Measurements from ENCODE around the gene PRRG2. TPM values are rescaled to one million over a fixed set of nuclear protein-coding genes. Genes with fewer than 3 reads are reported as not detected.

Gene PRRG2
- total RNA-seq, 6 experiments from 2014 or later = 0.33 to 0.69 (median 0.42) TPM

DNA sequence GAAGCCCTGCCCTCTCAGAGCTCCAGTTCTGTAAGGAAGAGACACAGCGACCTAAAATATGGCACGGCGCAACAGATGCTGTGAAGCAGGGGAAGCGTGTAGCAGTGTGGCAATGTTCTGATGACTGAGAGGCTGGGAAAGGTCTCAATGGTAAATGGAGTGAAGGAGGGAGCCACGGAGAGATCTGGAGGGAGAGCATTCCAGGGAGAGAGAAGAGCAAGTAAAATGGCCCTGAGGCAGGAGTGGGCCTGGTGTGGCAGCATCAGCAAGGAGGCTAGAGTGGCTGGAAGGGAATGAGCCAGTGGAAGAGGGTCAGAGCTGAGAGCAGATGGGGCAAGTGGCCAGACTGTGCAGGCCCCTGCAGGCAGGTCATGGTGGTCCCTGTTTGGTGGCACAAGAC is 37.0 kb upstream of the PRRG2 start:
- Mint-ChIP-seq H3K4me1 (ENCODE audit: low read depth) (peaks cover 6% of the 10 kb centered on the region), H3K27ac (no peak overlapping the region), H3K27me3 (ENCODE audit: insufficient read depth) (peaks cover 3% of the 10 kb centered on the region), H3K4me3 (no peak overlapping the region), H3K9me3 (no peaks in the 10 kb centered on the region), H3K36me3 (ENCODE audit: low read depth) (peaks cover 5% of the 10 kb centered on the region; the same call in 1 of the 2 replicates)
- DNase-seq = no peak
- TF ChIP-seq, protein P1, sequence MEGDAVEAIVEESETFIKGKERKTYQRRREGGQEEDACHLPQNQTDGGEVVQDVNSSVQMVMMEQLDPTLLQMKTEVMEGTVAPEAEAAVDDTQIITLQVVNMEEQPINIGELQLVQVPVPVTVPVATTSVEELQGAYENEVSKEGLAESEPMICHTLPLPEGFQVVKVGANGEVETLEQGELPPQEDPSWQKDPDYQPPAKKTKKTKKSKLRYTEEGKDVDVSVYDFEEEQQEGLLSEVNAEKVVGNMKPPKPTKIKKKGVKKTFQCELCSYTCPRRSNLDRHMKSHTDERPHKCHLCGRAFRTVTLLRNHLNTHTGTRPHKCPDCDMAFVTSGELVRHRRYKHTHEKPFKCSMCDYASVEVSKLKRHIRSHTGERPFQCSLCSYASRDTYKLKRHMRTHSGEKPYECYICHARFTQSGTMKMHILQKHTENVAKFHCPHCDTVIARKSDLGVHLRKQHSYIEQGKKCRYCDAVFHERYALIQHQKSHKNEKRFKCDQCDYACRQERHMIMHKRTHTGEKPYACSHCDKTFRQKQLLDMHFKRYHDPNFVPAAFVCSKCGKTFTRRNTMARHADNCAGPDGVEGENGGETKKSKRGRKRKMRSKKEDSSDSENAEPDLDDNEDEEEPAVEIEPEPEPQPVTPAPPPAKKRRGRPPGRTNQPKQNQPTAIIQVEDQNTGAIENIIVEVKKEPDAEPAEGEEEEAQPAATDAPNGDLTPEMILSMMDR (IDR thresholded peaks at IDR 0.05) = no peak

DNA sequence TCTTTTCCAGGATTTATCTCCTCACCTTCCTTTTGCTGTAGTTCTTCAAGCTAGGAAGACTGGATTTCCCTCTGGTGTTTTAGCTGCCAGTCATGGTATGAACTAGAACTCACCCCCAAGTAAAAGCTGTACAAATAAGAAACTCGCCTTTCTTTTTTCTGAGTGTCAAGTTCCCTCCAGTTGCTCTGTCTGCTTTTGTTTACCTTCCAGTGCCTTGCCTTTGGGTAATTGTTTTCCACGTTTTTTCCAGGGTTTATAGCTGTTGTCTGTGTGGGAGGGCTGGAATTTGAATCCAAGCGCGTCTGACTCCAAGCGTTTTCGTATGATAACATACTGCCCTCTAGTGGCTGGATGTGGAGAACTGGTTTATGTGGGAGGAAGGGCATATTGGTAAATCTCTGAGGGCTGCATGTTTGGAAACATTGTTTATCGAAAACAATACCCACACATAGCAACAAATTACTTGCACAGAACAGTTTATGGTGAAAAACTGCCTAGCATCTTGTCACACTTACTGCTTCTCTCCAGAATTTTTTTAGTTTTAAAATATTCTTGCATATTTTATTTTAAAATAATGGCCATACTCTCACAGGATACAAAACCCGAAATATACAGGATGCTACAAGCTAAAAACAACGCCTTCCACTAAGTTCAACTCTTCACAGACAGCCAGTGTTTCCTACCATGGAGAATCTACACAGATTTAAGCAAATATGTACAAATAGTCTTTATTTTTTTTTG is 34.1 kb upstream of the PRRG2 start:
- Mint-ChIP-seq H3K4me3 (peak overlapping the region; percentile 1; the same call in 1 of the 2 replicates), H3K36me3 (ENCODE audit: low read depth) (no peaks in the 10 kb centered on the region; the same call in 1 of the 2 replicates), H3K9me3 (no peaks in the 10 kb centered on the region), H3K27me3 (ENCODE audit: insufficient read depth) (peaks cover 3% of the 10 kb centered on the region), H3K4me1 (ENCODE audit: low read depth) (peaks cover 6% of the 10 kb centered on the region), H3K27ac (peak overlapping the region; percentile 22; the same call in 1 of the 2 replicates)
- TF ChIP-seq, protein P1 (IDR thresholded peaks at IDR 0.05) = peak; percentile 96
- DNase-seq = peak; percentile 87

DNA sequence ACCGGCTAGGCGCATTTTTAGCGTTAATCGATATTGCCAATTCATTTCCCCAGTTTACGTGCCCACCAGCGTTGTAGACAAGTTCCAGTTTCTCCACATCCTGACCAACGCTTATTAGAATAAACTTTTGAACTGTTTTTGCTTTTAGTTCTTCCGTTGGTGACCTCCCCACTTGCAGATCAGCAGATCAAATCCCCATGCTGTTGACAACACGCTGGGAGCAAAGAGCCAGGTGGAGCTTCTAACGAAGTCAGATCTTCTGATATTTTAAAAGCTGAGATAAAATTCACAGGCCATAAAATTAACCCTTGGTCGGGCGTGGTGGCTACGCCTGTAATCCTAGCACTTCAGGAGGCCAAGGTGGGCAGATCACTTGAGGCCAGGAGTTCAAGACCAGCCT is 32.1 kb upstream of the PRRG2 start:
- no peak overlapping the region for H3K4me3 Mint-ChIP-seq
- no peaks in the 10 kb centered on the region for H3K9me3 Mint-ChIP-seq
- peaks cover 13% of the 10 kb centered on the region for H3K4me1 Mint-ChIP-seq (ENCODE audit: low read depth)
- DNase-seq = no peak
- TF ChIP-seq, protein P1 (IDR thresholded peaks at IDR 0.05) = no peak
- H3K27ac Mint-ChIP-seq = no peak overlapping the region
- peaks cover 3% of the 10 kb centered on the region for H3K27me3 Mint-ChIP-seq (ENCODE audit: insufficient read depth)
- H3K36me3 Mint-ChIP-seq (ENCODE audit: low read depth) = peaks cover 6% of the 10 kb centered on the region; the same call in 1 of the 2 replicates

DNA sequence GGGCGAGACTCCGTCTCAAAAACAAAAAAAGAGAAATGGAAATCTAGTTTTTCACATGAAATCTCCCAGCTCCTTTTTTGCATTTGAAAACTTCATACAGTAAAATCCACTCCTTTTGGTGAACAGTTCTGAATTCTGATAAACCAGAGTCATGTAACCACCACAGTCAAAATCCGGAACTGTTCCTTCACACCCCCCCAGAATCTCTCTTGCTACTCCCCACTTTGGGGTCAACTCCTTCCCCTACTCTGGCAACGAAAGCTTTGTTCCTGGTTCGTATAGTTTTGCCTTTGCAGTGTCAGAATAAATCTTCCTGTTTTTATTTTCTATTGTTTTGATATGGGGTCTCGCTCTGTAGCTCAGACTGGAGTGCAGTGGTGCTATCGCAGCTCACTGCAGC is 29.6 kb upstream of the PRRG2 start:
- Mint-ChIP-seq H3K4me1 (ENCODE audit: low read depth) (peaks cover 23% of the 10 kb centered on the region), H3K9me3 (no peaks in the 10 kb centered on the region), H3K27ac (no peak overlapping the region; the same call in 1 of the 2 replicates), H3K4me3 (no peak overlapping the region), H3K27me3 (ENCODE audit: insufficient read depth) (no peaks in the 10 kb centered on the region; the same call in 1 of the 2 replicates), H3K36me3 (ENCODE audit: low read depth) (peaks cover 12% of the 10 kb centered on the region)
- TF ChIP-seq, protein P1 (IDR thresholded peaks at IDR 0.05) = no peak
- no peak for DNase-seq

DNA sequence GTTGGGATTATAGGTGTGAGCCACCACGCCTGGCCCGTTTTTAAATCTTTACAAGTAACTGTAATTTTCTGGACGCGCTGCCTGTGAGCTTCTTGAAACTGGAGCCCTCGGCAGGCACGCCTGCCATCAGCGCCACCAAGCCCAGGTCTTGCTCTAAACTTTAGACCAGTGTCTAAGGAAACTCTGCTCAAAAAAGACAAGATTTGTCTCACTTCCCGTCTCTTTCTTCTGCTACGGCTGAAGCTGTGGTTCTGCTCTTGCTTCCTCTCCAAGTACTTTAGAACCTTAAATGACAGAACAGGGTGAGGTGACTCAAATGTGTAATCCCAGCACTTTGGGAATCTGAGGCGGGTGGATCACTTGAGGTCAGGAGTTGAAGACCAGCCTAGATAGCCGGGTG is 28.4 kb upstream of the PRRG2 start:
- Mint-ChIP-seq H3K36me3 (ENCODE audit: low read depth) (peaks cover 18% of the 10 kb centered on the region), H3K4me1 (ENCODE audit: low read depth) (peaks cover 17% of the 10 kb centered on the region), H3K9me3 (no peaks in the 10 kb centered on the region), H3K27ac (no peak overlapping the region; the same call in 1 of the 2 replicates), H3K27me3 (ENCODE audit: insufficient read depth) (peaks cover 2% of the 10 kb centered on the region; the same call in 1 of the 2 replicates), H3K4me3 (no peak overlapping the region)
- TF ChIP-seq, protein P1 (IDR thresholded peaks at IDR 0.05) = no peak
- no peak for DNase-seq

Data from HFFc6 (cell line).